HCT116 (cell line): ENCODE measurements around the gene DGKE. TPM values are rescaled to one million over a fixed set of nuclear protein-coding genes. Genes with fewer than 3 reads are reported as not detected.

ENCODE experiments used
- ATAC-seq: fragments of 200-7000 bp; cut with Tn5 transposase; 2 replicates; pipeline ENCODE4 v1.9.1; 2020; ENCODE audit warnings: mild to moderate bottlenecking, moderate library complexity
- BruUV-seq: library from RNA; stranded (reverse); fragments of 400-500 nt; replicated peaks from 2 replicates; lab custom pipeline; 2021; lab: Mats Ljungman, UMichigan
- CTCF ChIA-PET: fragments of 300-600 bp; sonication (Branson Sonifier 250); formaldehyde crosslinking; loops from one replicate; lab custom pipeline; 2021; ENCODE audit warnings: antibody characterized with exemption; lab: Charles Lee
- POLR2A ChIA-PET: fragments of 300-600, 350-600 bp; sonication (Branson Sonifier 250); formaldehyde crosslinking; loops from one replicate; lab custom pipeline; 2021; ENCODE audit warnings: antibody characterized with exemption; lab: Charles Lee
- RAD21 ChIA-PET, 2 experiments: fragments of 300-600 bp; sonication (Branson Sonifier 250); formaldehyde crosslinking; loops; one replicate each; lab custom pipeline; 2023; ENCODE audit warnings: low total read pairs in 2 of 2; ENCODE audit not compliant: uncharacterized antibody in 2 of 2, unreplicated experiment in 2 of 2, low non-redundant PET in 1 of 2; lab: Charles Lee
- DNase-seq: peaks from one replicate; pipeline ENCODE4 v3.0.0-alpha.2; 2010; ENCODE audit warnings: low read depth, low spot score
- H2AFZ ChIP-seq: fragments of 200-600 bp; shearing (Covaris generic), sonication (generic); 2 replicates; pipeline ENCODE4 v1.6.1; 2017; ENCODE audit warnings: low read depth, mixed run types, mixed read lengths, antibody characterized with exemption, low read length; ENCODE audit not compliant: poor library complexity, severe bottlenecking
- H3K27ac ChIP-seq: 2 replicates; pipeline ENCODE4 v1.5.1; 2012; ENCODE audit warnings: low read depth, low read length
- H3K27me3 ChIP-seq: fragments of 200-600 bp; sonication (generic); 2 replicates; pipeline ENCODE4 v1.6.1; 2016; ENCODE audit warnings: mixed run types, low read length, mixed read lengths; ENCODE audit not compliant: insufficient read depth
- H3K36me3 ChIP-seq, 2 experiments: fragments of 200-500 bp in 1 of 2; fragments of 200-600 bp in 1 of 2; sonication (Bioruptor generic) in 1 of 2; sonication (generic) in 1 of 2; 2 replicates each; pipeline versions ENCODE4 v1.5.1 to v1.6.1; 2014 to 2016; ENCODE audit warnings: low read length in 2 of 2, inconsistent platforms in 1 of 2, mixed read lengths in 1 of 2, mixed run types in 1 of 2; ENCODE audit not compliant: insufficient read depth in 2 of 2, control insufficient read depth in 1 of 2
- H3K4me1 ChIP-seq, 2 experiments: fragments of 200-600 bp in 1 of 2; sonication (generic) in 1 of 2; 2 replicates each; pipeline versions ENCODE4 v1.5.1 to v1.6.1; 2012 to 2017; ENCODE audit warnings: low read length in 2 of 2, inconsistent platforms in 1 of 2, mild to moderate bottlenecking in 1 of 2, mixed read lengths in 1 of 2, mixed run types in 1 of 2, moderate library complexity in 1 of 2; ENCODE audit not compliant: insufficient read depth in 2 of 2, control insufficient read depth in 1 of 2
- H3K4me2 ChIP-seq: fragments of 200-600 bp; sonication (generic); 2 replicates; pipeline ENCODE4 v1.6.1; 2017; ENCODE audit warnings: mixed run types, low read length, mixed read lengths
- H3K4me3 ChIP-seq, 2 experiments: fragments of 200-600 bp in 1 of 2; sonication (generic) in 1 of 2; replicated peaks in 1 of 2; 2 replicates each; pipeline ENCODE4 v1.5.1; 2011 to 2016; ENCODE audit warnings: low read length in 2 of 2, control low read depth in 1 of 2, low read depth in 1 of 2, mild to moderate bottlenecking in 1 of 2, mixed read lengths in 1 of 2, mixed run types in 1 of 2
- H3K79me2 ChIP-seq: fragments of 200-600 bp; sonication (generic); 2 replicates; pipeline ENCODE4 v1.6.1; 2017; ENCODE audit warnings: mild to moderate bottlenecking, mixed run types, low read length, moderate library complexity, mixed read lengths; ENCODE audit not compliant: insufficient read depth
- H3K9ac ChIP-seq: fragments of 200-600 bp; sonication (generic); 2 replicates; pipeline ENCODE4 v1.6.1; 2016; ENCODE audit warnings: low read length, mixed read lengths
- H3K9me2 ChIP-seq: fragments of 200-600 bp; sonication (generic), shearing (Covaris generic); 2 replicates; pipeline ENCODE4 v1.6.1; 2017; ENCODE audit warnings: mixed run types, mild to moderate bottlenecking, moderate library complexity; ENCODE audit not compliant: insufficient read depth
- H3K9me3 ChIP-seq, 2 experiments: fragments of 200-500 bp in 1 of 2; fragments of 200-600 bp in 1 of 2; sonication (Bioruptor generic) in 1 of 2; sonication (generic) in 1 of 2; 2 replicates each; pipeline ENCODE4 v1.6.1; 2014 to 2017; ENCODE audit warnings: low read length in 2 of 2, mixed read lengths in 2 of 2, inconsistent platforms in 1 of 2, low read depth in 1 of 2, mild to moderate bottlenecking in 1 of 2, mixed run types in 1 of 2, moderate library complexity in 1 of 2; ENCODE audit not compliant: control insufficient read depth in 1 of 2, insufficient read depth in 1 of 2
- H4K20me1 ChIP-seq: fragments of 200-600 bp; sonication (generic), shearing (Covaris generic); 2 replicates; pipeline ENCODE4 v1.6.1; 2017; ENCODE audit warnings: mixed run types, mild to moderate bottlenecking, moderate library complexity; ENCODE audit not compliant: insufficient read depth
- POLR2A ChIP-seq: IDR thresholded peaks from 2 replicates; pipeline ENCODE4 v1.7.0; 2011; ENCODE audit warnings: borderline replicate concordance; ENCODE audit not compliant: insufficient read depth, insufficient read length; ENCODE audit errors: extremely low read depth
- intact Hi-C: fragments of 100-400 bp; cut with micrococcal nuclease; formaldehyde crosslinking; loops from 2 replicates; pipeline ENCODE4 v1.10.0; 2022
- total RNA-seq: library from RNA; stranded (reverse); gene quantifications from one replicate; pipeline ENCODE4 v1.2.1, GENCODE V29; 2021; ENCODE audit not compliant: unreplicated experiment
- TF ChIP-seq, protein P1 (sequence below): IDR thresholded peaks from 2 replicates; pipeline ENCODE4 v1.6.1; 2011; ENCODE audit warnings: mild to moderate bottlenecking, low read length, moderate library complexity; ENCODE audit not compliant: insufficient replicate concordance; ENCODE audit errors: extremely low read depth
- TF ChIP-seq, protein P2 (sequence below), 3 experiments: fragments of 200-600 bp in 1 of 3; sonication (generic) in 1 of 3; IDR thresholded peaks in 2 of 3; conservative IDR thresholded peaks in 1 of 3; 2 replicates each; pipeline ENCODE4 v1.5.1; 2012 to 2017; ENCODE audit warnings: low read depth in 2 of 3, low read length in 2 of 3, antibody characterized with exemption in 1 of 3, borderline replicate concordance in 1 of 3, control low read depth in 1 of 3, mild to moderate bottlenecking in 1 of 3, mixed read lengths in 1 of 3, mixed run types in 1 of 3, moderate library complexity in 1 of 3; ENCODE audit not compliant: insufficient read depth in 1 of 3

The DGKE gene
- total RNA-seq, 1 experiment from 2014 or later, result 5.2 TPM

DNA sequence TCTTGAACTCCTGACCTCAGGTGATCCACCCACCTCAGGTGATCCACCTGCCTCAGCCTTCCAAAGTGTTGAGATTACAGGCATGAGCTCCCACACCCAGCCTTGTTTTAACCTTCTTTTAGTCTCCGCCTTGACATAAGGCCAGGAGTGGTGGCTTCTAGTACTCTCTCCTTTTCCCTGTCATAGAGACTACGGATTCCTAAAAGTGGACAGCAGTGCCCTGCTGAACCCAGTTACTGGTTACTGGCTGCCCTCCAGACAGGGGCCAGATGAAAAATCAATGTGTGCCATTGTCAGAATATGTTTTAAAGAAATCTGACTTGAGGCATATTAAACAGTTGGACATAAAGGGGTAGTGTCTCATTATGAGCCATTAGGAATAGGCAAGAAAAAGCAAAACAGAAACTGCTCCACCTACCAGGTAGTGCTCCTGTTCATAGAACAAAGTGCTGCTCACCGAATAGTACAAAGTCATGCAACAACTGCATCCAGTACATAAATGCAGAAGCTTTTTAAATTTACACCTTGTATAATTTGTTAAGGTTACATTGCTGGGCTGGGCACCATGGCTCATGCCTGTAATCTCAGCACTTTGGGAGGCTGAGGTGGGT lies 47.8 kb downstream of the DGKE start (continued):
- TF ChIP-seq, protein P1, sequence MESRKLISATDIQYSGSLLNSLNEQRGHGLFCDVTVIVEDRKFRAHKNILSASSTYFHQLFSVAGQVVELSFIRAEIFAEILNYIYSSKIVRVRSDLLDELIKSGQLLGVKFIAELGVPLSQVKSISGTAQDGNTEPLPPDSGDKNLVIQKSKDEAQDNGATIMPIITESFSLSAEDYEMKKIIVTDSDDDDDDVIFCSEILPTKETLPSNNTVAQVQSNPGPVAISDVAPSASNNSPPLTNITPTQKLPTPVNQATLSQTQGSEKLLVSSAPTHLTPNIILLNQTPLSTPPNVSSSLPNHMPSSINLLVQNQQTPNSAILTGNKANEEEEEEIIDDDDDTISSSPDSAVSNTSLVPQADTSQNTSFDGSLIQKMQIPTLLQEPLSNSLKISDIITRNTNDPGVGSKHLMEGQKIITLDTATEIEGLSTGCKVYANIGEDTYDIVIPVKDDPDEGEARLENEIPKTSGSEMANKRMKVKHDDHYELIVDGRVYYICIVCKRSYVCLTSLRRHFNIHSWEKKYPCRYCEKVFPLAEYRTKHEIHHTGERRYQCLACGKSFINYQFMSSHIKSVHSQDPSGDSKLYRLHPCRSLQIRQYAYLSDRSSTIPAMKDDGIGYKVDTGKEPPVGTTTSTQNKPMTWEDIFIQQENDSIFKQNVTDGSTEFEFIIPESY, result no peak
- no peak for TF ChIP-seq POLR2A

DNA sequence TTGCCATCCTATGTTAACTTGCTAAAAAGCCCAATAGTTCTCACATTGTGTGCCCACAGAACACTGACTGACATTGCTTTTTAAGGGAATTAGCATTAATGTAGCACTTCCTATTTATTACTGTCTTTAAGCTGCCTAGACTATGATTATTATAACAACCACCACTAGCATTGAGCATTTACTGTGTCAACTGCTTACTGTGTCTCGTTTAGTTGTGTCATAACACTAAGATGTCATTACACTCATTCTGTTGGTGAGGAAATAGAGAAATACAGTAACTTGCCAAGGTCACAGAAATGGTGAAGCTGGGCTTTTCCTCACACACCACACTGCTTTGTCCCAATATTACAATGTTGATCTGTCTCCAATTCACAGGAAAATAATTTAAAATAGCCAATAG lies 49.7 kb downstream of the DGKE start:
- peaks cover 0 to 1% of the 10 kb centered on the region in 2 experiments; a peak in 1 of 4 replicates for H3K4me1 ChIP-seq
- no peaks in the 10 kb centered on the region for H3K79me2 ChIP-seq
- H3K9me3 ChIP-seq, result peaks cover 1 to 5% of the 10 kb centered on the region in 2 experiments; a peak in 2 of 4 replicates
- H3K9ac ChIP-seq, result no peak overlapping the region
- H4K20me1 ChIP-seq, result no peaks in the 10 kb centered on the region
- no peak for ATAC-seq
- TF ChIP-seq, protein P2, sequence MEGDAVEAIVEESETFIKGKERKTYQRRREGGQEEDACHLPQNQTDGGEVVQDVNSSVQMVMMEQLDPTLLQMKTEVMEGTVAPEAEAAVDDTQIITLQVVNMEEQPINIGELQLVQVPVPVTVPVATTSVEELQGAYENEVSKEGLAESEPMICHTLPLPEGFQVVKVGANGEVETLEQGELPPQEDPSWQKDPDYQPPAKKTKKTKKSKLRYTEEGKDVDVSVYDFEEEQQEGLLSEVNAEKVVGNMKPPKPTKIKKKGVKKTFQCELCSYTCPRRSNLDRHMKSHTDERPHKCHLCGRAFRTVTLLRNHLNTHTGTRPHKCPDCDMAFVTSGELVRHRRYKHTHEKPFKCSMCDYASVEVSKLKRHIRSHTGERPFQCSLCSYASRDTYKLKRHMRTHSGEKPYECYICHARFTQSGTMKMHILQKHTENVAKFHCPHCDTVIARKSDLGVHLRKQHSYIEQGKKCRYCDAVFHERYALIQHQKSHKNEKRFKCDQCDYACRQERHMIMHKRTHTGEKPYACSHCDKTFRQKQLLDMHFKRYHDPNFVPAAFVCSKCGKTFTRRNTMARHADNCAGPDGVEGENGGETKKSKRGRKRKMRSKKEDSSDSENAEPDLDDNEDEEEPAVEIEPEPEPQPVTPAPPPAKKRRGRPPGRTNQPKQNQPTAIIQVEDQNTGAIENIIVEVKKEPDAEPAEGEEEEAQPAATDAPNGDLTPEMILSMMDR (IDR thresholded peaks at IDR 0.05 in 2 of 3, conservative IDR thresholded peaks at IDR 0.05 in 1 of 3; ENCODE audit: borderline replicate concordance in 1 of 3, insufficient read depth in 1 of 3, low read depth in 2 of 3, low read length in 2 of 3), result no peak
- H3K9me2 ChIP-seq, result no peaks in the 10 kb centered on the region
- H3K27ac ChIP-seq, result no peak overlapping the region
- no TSS peak for BruUV-seq
- intact Hi-C loops, result no loop called here
- RAD21 ChIA-PET, result no interaction called here
- no peak overlapping the region for H3K4me2 ChIP-seq
- DNase-seq, result no peak
- no peak overlapping the region for H2AFZ ChIP-seq
- POLR2A ChIA-PET, result no interaction called here
- no peak overlapping the region for H3K4me3 ChIP-seq
- CTCF ChIA-PET, result no interaction called here
- H3K36me3 ChIP-seq, result peaks cover 0 to 16% of the 10 kb centered on the region in 2 experiments; a peak in 1 of 4 replicates
- H3K27me3 ChIP-seq, result no peaks in the 10 kb centered on the region
